GM23338 (cell line): Measurements from ENCODE around the gene KRTAP12-3. TPM values are rescaled to one million over a fixed set of nuclear protein-coding genes. Genes with fewer than 3 reads are reported as not detected.
"Not testable (repeated sequence)": the region's sequence is repeated elsewhere in the genome, so short reads cannot be mapped to it uniquely, and the experiment has no call there.

Experiments
- ATAC-seq: fragments of 200-7000 bp; cut with Tn5 transposase; 3 replicates; pipeline ENCODE4 v1.9.1; 2020
- DNase-seq: peaks from one replicate; pipeline ENCODE4 v3.0.0-alpha.2; 2015; ENCODE audit warnings: low spot score
- H2AFZ ChIP-seq: fragments of 200-600 bp; sonication (generic); 2 replicates; pipeline ENCODE4 v1.8.0; 2016; ENCODE audit warnings: antibody characterized with exemption, mild to moderate bottlenecking, moderate library complexity
- H3F3A ChIP-seq: fragments of 200-600 bp; sonication (generic); replicated peaks from 2 replicates; pipeline ENCODE4 v1.8.0; 2017; ENCODE audit warnings: antibody characterized with exemption, mixed run types, low read depth
- H3K27ac ChIP-seq: fragments of 200-600 bp; sonication (generic); 2 replicates; pipeline ENCODE4 v1.6.1; 2016; ENCODE audit warnings: low read depth
- H3K27me3 ChIP-seq: fragments of 200-600 bp; sonication (generic); 2 replicates; pipeline ENCODE4 v1.8.0; 2016; ENCODE audit warnings: mild to moderate bottlenecking, mixed run types, moderate library complexity; ENCODE audit not compliant: insufficient read depth
- H3K36me3 ChIP-seq: fragments of 200-600 bp; sonication (generic); 2 replicates; pipeline ENCODE4 v1.8.0; 2016; ENCODE audit warnings: mild to moderate bottlenecking; ENCODE audit not compliant: insufficient read depth
- H3K4me1 ChIP-seq: fragments of 200-600 bp; sonication (generic); 2 replicates; pipeline ENCODE4 v1.8.0; 2016; ENCODE audit warnings: mild to moderate bottlenecking, moderate library complexity; ENCODE audit not compliant: insufficient read depth
- H3K4me2 ChIP-seq: fragments of 200-600 bp; sonication (generic); 2 replicates; pipeline ENCODE4 v1.7.1; 2017; ENCODE audit warnings: mixed run types
- H3K4me3 ChIP-seq: fragments of 200-600 bp; sonication (generic); 2 replicates; pipeline ENCODE4 v1.6.1; 2016; ENCODE audit warnings: mixed run types
- H3K79me2 ChIP-seq: fragments of 200-600 bp; sonication (generic); replicated peaks from 2 replicates; pipeline ENCODE4 v1.8.0; 2017; ENCODE audit warnings: mild to moderate bottlenecking; ENCODE audit not compliant: insufficient read depth
- H3K9me2 ChIP-seq: fragments of 200-600 bp; sonication (generic); 2 replicates; pipeline ENCODE4 v1.8.0; 2017; ENCODE audit not compliant: insufficient read depth
- H4K20me1 ChIP-seq: fragments of 200-600 bp; sonication (generic); replicated peaks from 2 replicates; pipeline ENCODE4 v1.8.0; 2017; ENCODE audit warnings: mild to moderate bottlenecking; ENCODE audit not compliant: insufficient read depth
- H3K27ac Mint-ChIP-seq: 2 replicates; pipeline ENCODE4 v1.8.0; 2020; ENCODE audit warnings: inconsistent platforms, mild to moderate bottlenecking, moderate library complexity, mixed read lengths
- H3K27me3 Mint-ChIP-seq: 3 replicates; pipeline ENCODE4 v1.8.0; 2022; ENCODE audit warnings: low read depth, mild to moderate bottlenecking, moderate library complexity, mixed read lengths, inconsistent platforms; ENCODE audit not compliant: insufficient read depth, poor library complexity
- H3K36me3 Mint-ChIP-seq: 3 replicates; pipeline ENCODE4 v1.8.0; 2021; ENCODE audit warnings: low read depth, mild to moderate bottlenecking, inconsistent platforms, moderate library complexity, mixed read lengths
- H3K4me1 Mint-ChIP-seq: 3 replicates; pipeline ENCODE4 v1.8.0; 2020; ENCODE audit warnings: mild to moderate bottlenecking, inconsistent platforms, mixed read lengths
- H3K4me3 Mint-ChIP-seq: 3 replicates; pipeline ENCODE4 v1.8.0; 2021; ENCODE audit warnings: moderate library complexity, mild to moderate bottlenecking, inconsistent platforms, mixed read lengths
- H3K9me3 Mint-ChIP-seq: 3 replicates; pipeline ENCODE4 v1.8.0; 2020; ENCODE audit warnings: moderate library complexity, mild to moderate bottlenecking, inconsistent platforms, mixed read lengths
- EZH2 ChIP-seq: fragments of 200-600 bp; sonication (generic); IDR thresholded peaks from one replicate; pipeline ENCODE4 v1.8.0; 2017; ENCODE audit warnings: antibody characterized with exemption, mild to moderate bottlenecking, low read depth; ENCODE audit not compliant: unreplicated experiment
- JUNB ChIP-seq: IDR thresholded peaks from one replicate; pipeline ENCODE4 v1.6.1; 2016; ENCODE audit warnings: antibody characterized with exemption; ENCODE audit not compliant: unreplicated experiment
- NANOG ChIP-seq: IDR thresholded peaks from 2 replicates; pipeline ENCODE4 v1.6.1; 2016; ENCODE audit warnings: antibody characterized with exemption, borderline replicate concordance
- STAT1 ChIP-seq: IDR thresholded peaks from one replicate; pipeline ENCODE4 v1.6.1; 2016; ENCODE audit warnings: antibody characterized with exemption; ENCODE audit not compliant: unreplicated experiment
- ZNF114 ChIP-seq: fragments of 250-450 bp; sonication (Bioruptor Pico); IDR thresholded peaks from 2 replicates; pipeline ENCODE4 v1.5.0; 2020; ENCODE audit warnings: mild to moderate bottlenecking, moderate library complexity
- ZNF331 ChIP-seq: fragments of 250-450 bp; sonication (Bioruptor Pico); IDR thresholded peaks from 2 replicates; pipeline ENCODE4 v1.5.0; 2020; ENCODE audit warnings: low read depth, mild to moderate bottlenecking, moderate library complexity
- polyA plus RNA-seq: library from polyadenylated mRNA; unstranded; fragments of >200 nt; fragmentation: Nextera tagmentation; extraction: Ambion mirVana; gene quantifications from 2 replicates; pipeline ENCODE4 v1.2.1, GENCODE V29; 2016
- total RNA-seq: library from RNA; depleted of rRNA; stranded (reverse); fragments of >200 nt; shearing (Covaris generic); gene quantifications from 2 replicates; pipeline ENCODE4 v1.2.3, GENCODE V29; 2014
- TF ChIP-seq, protein P1 (sequence below): IDR thresholded peaks from one replicate; pipeline ENCODE4 v1.6.1; 2018; ENCODE audit warnings: antibody characterized with exemption; ENCODE audit not compliant: unreplicated experiment
- TF ChIP-seq, protein P2 (sequence below): IDR thresholded peaks from 2 replicates; pipeline ENCODE4 v1.6.1; 2016; ENCODE audit warnings: antibody characterized with exemption
- TF ChIP-seq, protein P3 (sequence below), 2 experiments: fragments of 200-600 bp in 1 of 2; sonication (generic) in 1 of 2; conservative IDR thresholded peaks; 2 replicates each; pipeline versions ENCODE4 v1.5.1 to v1.6.1; 2016 to 2017; ENCODE audit warnings: antibody characterized with exemption in 2 of 2, low read depth in 2 of 2, mild to moderate bottlenecking in 2 of 2, moderate library complexity in 1 of 2

KRTAP12-3 gene
- total and polyA plus RNA-seq, 2 experiments from 2014 or later: not detected

DNA sequence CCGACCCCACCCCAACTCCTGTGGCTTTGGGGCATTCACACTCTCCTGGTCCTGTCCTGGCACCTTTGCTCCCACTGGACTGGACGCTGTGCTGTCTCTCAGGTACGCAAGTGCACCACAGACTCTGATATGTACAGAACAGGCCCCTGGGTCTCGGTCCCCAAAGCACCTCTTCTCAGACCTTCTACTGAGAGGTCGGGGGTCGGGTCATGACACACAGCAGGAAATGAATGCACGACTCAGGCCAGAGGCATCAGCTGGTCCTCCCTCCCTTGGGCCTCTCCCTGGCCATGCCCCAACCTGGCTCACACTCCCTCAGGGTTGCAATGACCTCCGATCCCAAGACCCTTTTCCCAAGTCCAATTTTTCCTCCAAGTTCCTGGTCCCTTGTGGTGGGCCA, 37.5 kb downstream of the KRTAP12-3 start (continued):
- TF ChIP-seq, protein P1, sequence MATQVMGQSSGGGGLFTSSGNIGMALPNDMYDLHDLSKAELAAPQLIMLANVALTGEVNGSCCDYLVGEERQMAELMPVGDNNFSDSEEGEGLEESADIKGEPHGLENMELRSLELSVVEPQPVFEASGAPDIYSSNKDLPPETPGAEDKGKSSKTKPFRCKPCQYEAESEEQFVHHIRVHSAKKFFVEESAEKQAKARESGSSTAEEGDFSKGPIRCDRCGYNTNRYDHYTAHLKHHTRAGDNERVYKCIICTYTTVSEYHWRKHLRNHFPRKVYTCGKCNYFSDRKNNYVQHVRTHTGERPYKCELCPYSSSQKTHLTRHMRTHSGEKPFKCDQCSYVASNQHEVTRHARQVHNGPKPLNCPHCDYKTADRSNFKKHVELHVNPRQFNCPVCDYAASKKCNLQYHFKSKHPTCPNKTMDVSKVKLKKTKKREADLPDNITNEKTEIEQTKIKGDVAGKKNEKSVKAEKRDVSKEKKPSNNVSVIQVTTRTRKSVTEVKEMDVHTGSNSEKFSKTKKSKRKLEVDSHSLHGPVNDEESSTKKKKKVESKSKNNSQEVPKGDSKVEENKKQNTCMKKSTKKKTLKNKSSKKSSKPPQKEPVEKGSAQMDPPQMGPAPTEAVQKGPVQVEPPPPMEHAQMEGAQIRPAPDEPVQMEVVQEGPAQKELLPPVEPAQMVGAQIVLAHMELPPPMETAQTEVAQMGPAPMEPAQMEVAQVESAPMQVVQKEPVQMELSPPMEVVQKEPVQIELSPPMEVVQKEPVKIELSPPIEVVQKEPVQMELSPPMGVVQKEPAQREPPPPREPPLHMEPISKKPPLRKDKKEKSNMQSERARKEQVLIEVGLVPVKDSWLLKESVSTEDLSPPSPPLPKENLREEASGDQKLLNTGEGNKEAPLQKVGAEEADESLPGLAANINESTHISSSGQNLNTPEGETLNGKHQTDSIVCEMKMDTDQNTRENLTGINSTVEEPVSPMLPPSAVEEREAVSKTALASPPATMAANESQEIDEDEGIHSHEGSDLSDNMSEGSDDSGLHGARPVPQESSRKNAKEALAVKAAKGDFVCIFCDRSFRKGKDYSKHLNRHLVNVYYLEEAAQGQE: no peak
- TF ChIP-seq JUNB (no peak), STAT1 (no peak), ZNF331 (no peak), EZH2 (no peak), ZNF114 (CRISPR knock-in tag) (no peak)

DNA sequence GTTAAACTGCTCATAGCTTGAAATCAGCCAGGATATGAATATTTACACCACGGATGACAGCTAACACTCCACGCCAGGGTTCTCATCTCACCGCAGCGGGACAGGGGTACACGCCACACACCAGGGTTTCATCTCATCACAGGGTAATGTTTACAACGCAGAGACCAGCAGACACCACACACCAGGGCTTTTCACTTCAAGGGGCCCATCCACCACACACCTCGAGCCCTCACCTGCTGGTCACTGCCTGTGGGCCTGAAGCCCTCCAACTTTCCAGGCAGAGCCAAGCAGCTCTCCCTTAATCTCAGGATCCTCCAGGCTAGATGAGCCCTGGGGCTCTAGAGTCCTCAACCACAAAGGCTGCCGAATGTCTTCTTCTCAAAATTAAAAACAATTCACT, 37.9 kb downstream of the KRTAP12-3 start:
- Histone ChIP-seq H3K4me1 (peaks cover 11% of the 10 kb centered on the region; the same call in 1 of the 2 replicates), H2AFZ (no peak overlapping the region), H3K79me2 (no peaks in the 10 kb centered on the region), H3K9me2 (no peaks in the 10 kb centered on the region), H3K4me2 (no peak overlapping the region), H4K20me1 (no peaks in the 10 kb centered on the region), H3K27me3 (no peaks in the 10 kb centered on the region), H3K36me3 (no peaks in the 10 kb centered on the region; the same call in 1 of the 2 replicates), H3F3A (no peaks in the 10 kb centered on the region), H3K27ac (no peak overlapping the region), H3K4me3 (no peak overlapping the region)
- Mint-ChIP-seq H3K27ac (no peak overlapping the region), H3K9me3 (peaks cover 19% of the 10 kb centered on the region; the same call in 2 of the 3 replicates), H3K4me3 (no peak overlapping the region), H3K27me3 (peaks cover 14% of the 10 kb centered on the region), H3K4me1 (peaks cover 45% of the 10 kb centered on the region), H3K36me3 (peaks cover 17% of the 10 kb centered on the region; the same call in 1 of the 3 replicates)
- ATAC-seq: no peak
- DNase-seq: no peak
- TF ChIP-seq, protein P2, sequence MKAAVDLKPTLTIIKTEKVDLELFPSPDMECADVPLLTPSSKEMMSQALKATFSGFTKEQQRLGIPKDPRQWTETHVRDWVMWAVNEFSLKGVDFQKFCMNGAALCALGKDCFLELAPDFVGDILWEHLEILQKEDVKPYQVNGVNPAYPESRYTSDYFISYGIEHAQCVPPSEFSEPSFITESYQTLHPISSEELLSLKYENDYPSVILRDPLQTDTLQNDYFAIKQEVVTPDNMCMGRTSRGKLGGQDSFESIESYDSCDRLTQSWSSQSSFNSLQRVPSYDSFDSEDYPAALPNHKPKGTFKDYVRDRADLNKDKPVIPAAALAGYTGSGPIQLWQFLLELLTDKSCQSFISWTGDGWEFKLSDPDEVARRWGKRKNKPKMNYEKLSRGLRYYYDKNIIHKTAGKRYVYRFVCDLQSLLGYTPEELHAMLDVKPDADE: no peak
- TF ChIP-seq JUNB (no peak), ZNF331 (no peak), STAT1 (no peak)

DNA sequence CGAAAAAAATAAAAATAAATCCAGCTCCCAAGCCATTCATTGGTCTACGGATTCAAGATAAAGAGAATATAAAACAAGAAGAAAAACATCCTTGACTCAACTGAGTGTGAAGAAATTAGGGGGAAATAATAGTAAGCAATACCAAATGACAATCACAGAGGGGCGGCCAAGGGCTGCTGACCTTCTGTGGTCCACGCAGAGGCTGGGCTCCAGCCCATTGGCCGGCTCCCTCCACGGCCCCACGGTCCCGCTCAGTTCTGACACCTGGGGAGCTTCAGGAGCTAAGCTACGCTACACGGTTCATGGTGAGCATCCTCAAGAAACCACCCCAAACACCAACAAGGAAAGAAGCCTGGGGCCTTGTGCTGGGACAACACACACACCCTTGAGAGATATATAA, 38.8 kb downstream of the KRTAP12-3 start:
- H3K4me2 ChIP-seq: no peak overlapping the region

DNA sequence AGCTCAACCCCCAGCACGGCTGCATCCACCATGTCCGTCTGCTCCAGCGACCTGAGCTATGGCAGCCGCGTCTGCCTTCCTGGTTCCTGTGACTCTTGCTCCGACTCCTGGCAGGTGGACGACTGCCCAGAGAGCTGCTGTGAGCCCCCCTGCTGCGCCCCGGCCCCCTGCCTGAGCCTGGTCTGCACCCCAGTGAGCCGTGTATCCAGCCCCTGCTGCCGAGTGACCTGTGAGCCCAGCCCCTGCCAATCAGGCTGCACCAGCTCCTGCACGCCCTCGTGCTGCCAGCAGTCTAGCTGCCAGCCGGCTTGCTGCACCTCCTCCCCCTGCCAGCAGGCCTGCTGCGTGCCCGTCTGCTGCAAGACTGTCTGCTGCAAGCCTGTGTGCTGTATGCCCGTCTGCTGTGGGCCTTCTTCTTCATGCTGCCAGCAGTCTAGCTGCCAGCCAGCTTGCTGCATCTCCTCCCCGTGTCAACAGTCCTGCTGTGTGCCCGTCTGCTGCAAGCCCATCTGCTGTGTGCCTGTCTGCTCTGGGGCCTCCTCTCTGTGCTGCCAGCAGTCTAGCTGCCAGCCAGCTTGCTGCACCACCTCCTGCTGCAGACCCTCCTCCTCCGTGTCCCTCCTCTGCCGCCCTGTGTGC, 39.6 kb downstream of the KRTAP12-3 start, which contains the start of gene KRTAP10-12:
TSS of gene KRTAP10-12 (plus strand) at position 1 of the 639 bp plus-strand sequence. CDS start at position 31, 30 bp downstream.
- not testable (repeated sequence) for H3K79me2 ChIP-seq, H3F3A ChIP-seq, H3K36me3 ChIP-seq, H3K9me2 ChIP-seq, H3K4me3 Mint-ChIP-seq, H4K20me1 ChIP-seq, H3K27me3 ChIP-seq, H3K4me3 ChIP-seq, ATAC-seq, H3K27ac ChIP-seq, DNase-seq
- H3K27ac Mint-ChIP-seq: 0 out of 2 replicates have a peak within 1 kb of the TSS, but pooled peaks have one; percentile 60
- peaks cover 54% of the 10 kb centered on the region for H3K4me1 Mint-ChIP-seq
- H3K4me2 ChIP-seq: peak within 1 kb of the TSS; percentile 51; the same call in 1 of the 2 replicates
- H3K36me3 Mint-ChIP-seq: peaks cover 16% of the 10 kb centered on the region; the same call in 1 of the 3 replicates
- H3K27me3 Mint-ChIP-seq: peaks cover 19% of the 10 kb centered on the region
- H2AFZ ChIP-seq: peak within 1 kb of the TSS; percentile 74; the same call in 1 of the 2 replicates
- H3K4me1 ChIP-seq: peaks cover 20% of the 10 kb centered on the region; the same call in 1 of the 2 replicates
- peaks cover 15% of the 10 kb centered on the region; the same call in 2 of the 3 replicates for H3K9me3 Mint-ChIP-seq

More for the DNA sequence above, 38.8 kb downstream of the KRTAP12-3 start:
- no peak for TF ChIP-seq NANOG
- TF ChIP-seq, protein P3, sequence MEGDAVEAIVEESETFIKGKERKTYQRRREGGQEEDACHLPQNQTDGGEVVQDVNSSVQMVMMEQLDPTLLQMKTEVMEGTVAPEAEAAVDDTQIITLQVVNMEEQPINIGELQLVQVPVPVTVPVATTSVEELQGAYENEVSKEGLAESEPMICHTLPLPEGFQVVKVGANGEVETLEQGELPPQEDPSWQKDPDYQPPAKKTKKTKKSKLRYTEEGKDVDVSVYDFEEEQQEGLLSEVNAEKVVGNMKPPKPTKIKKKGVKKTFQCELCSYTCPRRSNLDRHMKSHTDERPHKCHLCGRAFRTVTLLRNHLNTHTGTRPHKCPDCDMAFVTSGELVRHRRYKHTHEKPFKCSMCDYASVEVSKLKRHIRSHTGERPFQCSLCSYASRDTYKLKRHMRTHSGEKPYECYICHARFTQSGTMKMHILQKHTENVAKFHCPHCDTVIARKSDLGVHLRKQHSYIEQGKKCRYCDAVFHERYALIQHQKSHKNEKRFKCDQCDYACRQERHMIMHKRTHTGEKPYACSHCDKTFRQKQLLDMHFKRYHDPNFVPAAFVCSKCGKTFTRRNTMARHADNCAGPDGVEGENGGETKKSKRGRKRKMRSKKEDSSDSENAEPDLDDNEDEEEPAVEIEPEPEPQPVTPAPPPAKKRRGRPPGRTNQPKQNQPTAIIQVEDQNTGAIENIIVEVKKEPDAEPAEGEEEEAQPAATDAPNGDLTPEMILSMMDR (conservative IDR thresholded peaks at IDR 0.05; ENCODE audit: low read depth in 2 of 2): peak; percentile 15 to 34; a peak in 3 of 4 replicates
- Histone ChIP-seq H3K4me3 (no peak overlapping the region), H3K27me3 (no peaks in the 10 kb centered on the region), H3K36me3 (no peaks in the 10 kb centered on the region; the same call in 1 of the 2 replicates), H3K79me2 (no peaks in the 10 kb centered on the region), H3K4me1 (peaks cover 15% of the 10 kb centered on the region; the same call in 1 of the 2 replicates), H2AFZ (peak overlapping the region; percentile 74; the same call in 1 of the 2 replicates), H3K9me2 (no peaks in the 10 kb centered on the region), H4K20me1 (no peaks in the 10 kb centered on the region), H3K27ac (no peak overlapping the region), H3F3A (no peaks in the 10 kb centered on the region)
- H3K4me1 Mint-ChIP-seq: peaks cover 49% of the 10 kb centered on the region
- peak; percentile 32 for ATAC-seq
- no peak for DNase-seq
- H3K27ac Mint-ChIP-seq: no peak overlapping the region
- peaks cover 17% of the 10 kb centered on the region; the same call in 1 of the 3 replicates for H3K36me3 Mint-ChIP-seq
- no peak overlapping the region; the same call in 2 of the 3 replicates for H3K4me3 Mint-ChIP-seq
- H3K9me3 Mint-ChIP-seq: peaks cover 19% of the 10 kb centered on the region; the same call in 2 of the 3 replicates
- H3K27me3 Mint-ChIP-seq: peaks cover 19% of the 10 kb centered on the region
